ENCODE data around the gene CARD10.
"Not testable (repeated sequence)": the region's sequence is repeated elsewhere in the genome, so short reads cannot be mapped to it uniquely, and the experiment has no call there.

CARD10 gene

DNA sequence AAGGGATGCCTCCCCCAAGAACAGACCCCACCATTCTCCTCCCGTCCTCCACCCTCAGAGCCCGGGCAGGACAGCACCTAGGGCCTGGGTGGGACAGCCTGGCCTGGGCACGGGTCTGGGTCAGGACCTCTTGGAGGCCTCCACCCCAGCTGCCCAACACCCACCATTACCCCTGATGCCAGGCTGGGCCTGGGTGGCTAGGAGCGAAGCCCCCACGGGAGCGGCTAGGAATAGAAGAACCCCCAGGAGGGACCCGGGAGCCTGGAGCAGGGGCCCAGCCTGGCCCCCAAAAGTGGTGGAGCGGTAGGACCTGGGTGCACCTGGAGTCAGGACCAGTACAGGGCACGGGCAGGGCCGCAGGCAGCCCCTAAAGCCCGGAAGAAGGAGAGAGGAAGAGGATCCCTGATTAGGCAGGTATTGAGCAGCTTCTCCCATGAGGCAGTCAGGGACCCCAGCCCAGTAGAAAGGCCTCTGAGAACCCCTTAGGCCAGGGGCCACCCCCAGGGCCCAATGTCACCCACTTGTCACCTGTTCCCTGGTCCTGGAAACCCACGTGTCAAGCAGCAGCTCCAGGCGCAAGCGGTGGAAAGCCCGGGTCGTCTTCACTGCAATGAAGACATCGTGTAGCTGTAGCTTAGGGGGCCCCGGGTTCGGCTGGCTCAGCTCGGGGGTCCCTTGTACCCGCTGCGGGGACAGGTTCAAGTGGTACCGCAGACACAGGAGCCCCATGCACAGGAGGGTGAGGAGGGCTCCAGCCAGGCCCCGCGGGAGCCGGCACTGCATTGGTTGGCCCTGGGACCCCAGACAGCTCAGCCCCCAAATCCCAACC lies 33.6 kb downstream of the CARD10 start:
- no peak for FAIRE-seq

DNA sequence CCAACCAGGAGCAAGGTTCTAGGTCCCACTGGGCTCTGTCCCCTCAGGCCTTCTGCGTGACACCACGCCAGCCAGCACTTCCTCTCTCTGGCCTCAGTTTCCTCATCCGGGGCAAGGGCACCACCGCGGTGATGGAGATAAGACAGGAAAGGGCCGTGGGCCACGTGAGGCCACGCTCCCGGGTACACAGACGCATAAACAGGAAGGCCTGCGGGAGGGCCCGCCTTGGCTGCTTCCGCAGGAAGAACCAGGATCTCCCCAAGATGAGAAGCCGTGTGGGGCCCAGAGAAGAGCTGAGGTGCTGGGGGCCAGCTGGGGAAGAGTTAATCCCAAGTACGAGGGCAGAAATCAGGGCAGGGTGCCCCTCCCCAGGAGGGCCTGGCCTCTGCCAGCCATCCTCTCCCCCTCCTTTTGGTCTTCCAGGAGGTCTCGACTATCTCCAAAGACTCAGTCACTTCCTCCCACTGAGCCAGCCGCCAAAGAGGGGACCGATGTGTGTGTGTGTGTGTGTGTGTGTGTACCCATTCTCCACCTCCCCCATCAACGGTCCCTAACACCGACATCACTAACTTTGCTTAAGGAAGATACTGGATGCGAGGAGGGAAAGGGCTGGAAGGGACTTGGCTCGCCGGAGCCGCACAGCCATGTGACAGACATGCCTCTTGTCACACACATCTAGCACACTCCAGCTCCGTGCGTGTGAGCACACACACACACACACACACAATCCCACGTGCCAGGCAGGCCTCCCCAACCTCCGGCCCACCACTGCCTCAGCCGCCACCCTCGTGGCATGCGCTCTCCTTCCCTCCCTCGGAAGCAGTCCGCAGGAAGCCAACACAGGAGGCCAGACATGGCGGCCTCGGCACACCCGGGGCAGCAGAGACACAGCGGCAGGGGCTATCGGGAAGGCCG lies 34.5 kb downstream of the CARD10 start:
- no peak for FAIRE-seq

DNA sequence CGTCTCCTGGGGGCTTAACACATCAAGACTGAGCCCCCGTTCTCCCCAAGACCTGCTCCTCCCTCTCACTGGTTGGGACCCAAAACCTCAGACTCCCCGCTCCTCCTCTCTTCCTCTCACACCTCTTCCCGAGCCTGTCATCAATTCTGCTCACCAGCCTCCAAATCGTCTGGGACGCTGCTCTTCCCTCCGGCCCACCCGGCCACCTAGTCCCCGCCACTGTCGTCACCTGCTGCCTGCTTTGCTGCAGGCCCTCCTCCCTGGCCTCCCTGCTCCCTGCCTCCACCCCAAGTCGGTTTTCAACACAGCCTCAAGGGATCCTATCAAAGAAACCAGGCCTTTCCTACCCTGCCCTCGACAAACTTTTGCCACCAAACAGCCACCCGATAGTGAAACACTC lies 36.2 kb downstream of the CARD10 start:
- no peak for FAIRE-seq

DNA sequence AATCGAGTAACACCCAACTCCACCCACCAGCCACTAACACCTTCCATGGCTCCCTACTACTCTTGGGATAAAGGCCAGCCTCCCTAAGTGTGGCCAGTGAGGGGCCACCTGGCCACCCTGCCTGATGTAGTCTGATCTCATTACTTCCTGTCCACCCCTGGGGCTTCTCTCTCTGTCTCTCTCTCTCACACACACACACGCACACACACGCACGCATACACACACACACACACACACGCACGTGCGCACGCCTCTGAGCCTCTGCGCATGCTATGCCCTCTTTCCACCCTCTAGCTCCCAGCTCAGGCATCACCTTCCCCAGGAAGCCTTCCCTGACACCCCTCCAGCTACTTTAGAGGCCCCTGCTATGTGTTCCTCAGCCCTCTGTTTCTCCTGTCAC lies 37.0 kb downstream of the CARD10 start:
- no peak for FAIRE-seq

DNA sequence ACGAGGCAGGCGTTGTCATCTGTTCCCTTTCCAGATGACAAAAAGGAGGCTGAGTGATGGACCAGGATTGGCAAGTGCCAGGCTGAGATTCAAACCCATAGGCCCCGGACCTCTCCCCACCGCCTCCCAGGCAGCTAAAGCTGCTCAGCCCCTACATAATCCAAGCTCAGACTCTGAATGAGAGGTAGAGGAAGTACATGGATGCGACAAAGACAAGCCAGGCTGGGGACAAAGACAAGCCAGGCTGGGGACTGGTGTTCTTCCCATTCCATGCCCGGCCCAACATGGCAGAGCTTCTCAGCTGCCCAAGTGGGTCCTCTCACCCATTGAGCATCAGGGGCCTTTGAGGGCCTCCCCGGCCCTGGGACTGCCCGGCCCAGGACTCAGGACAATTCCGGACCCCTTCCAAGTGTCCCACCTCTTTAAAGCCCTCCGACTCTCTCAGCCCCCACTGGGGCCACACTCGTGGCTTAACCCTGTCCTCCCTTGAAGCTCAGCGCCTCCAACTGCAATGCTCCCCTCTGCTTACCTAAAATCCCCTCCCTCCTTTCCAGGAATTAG lies 37.8 kb downstream of the CARD10 start:
- no peak for FAIRE-seq

DNA sequence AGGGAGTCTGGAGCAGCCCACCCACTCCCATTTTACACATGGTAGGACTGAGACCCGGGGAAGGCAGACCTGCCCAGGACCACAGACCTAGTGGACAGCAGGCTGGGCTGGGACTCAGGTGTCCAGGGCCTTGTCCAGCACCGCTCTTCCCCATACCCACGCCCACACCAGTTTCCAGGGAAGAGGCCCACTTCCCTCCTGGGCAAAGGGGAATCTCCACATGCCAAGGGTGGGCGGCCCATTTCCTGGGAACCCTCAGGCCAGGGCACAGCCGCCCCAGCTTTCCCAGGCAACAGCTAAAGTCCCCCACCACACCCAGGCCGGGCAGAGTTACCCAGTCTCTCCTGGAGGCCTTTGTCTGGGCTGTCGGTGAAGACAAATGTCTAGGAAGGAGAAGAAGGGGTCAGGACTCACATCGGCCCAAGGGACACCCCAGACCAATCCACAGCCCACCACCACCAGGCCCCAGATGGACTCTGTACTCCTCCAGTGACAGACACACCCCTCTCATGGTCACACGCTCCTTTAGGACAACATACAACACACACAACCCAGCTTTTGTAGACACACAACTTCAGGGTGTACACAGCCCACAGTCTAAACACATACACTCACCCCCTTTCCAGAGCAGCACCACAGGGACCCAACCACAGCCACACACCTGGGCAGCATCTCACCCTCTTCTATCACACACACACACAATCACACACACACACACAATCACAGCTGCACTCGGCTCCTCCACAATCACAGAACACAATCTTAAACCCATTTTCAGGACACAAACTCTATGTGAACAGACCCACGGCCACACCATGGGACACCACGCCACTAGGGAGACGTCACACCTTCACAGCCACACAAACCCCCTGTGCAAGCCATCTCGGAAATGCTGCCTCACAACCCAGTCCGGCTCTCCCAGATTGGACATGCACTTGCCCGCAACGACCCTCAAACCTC lies 38.5 kb downstream of the CARD10 start:
- no peak for FAIRE-seq

DNA sequence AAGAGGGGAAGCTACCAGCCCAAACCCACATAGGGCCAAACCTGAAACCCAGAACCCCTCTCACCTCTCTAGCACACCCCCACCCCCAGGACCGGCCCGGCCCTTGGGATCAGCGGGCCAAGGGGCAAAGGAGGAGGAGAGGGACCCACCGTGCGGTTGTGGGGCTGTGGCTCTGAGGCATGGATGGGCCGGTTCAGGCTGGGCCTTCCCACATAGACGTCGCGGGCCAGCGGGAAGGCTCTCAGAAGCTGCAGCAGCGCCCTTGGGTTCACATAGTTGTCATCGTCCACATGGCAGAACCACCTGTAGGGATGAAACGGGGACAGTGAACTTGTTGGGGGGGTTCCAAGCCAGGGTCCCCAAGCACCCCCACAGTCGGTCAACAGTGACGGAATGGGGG lies 40.0 kb downstream of the CARD10 start:
- FAIRE-seq: no peak

DNA sequence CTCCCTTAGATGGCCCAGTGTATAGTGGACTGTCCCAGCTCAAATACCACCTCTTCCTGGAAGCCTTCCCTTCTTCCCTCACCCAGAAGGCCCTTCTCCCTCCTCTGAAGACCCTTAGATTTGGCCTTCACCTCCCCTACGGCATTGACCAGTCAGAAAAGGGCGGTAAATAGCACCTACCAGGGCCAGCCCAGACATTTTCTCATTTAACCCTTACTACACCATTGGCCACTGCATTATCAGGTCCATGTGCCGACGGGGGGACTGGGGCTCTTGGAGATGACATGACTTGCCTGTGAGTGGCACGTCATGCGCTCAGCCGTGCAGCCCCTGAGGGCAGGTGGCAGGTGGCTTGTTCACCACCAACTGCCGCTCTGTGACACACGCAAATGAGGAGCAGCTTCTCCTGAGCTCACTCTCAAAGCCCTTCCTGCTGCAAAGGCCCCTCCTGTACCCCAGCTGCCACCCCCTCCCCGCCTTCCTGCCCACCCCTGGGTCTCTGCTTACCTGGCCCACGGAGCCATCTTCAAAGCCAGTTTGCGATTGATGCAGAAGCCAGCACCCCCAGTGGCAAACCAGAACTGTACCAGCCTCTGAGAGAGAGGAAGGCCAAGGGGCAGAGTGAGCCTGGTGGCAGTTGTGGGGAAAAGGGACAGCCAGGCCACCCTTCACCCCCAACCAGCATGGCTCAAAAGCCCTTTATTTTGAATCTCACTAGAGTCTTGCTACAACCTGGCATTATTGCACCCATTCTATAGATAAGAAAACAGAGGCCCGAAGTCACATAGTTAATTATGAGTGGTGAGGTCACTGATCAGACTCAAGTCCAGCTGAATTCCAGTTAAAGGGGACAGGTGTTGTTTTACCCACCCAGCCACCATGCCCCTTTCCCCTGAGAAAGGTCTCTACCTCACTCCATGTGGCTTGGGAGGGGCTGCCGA lies 42.6 kb downstream of the CARD10 start:
- no peak for FAIRE-seq

DNA sequence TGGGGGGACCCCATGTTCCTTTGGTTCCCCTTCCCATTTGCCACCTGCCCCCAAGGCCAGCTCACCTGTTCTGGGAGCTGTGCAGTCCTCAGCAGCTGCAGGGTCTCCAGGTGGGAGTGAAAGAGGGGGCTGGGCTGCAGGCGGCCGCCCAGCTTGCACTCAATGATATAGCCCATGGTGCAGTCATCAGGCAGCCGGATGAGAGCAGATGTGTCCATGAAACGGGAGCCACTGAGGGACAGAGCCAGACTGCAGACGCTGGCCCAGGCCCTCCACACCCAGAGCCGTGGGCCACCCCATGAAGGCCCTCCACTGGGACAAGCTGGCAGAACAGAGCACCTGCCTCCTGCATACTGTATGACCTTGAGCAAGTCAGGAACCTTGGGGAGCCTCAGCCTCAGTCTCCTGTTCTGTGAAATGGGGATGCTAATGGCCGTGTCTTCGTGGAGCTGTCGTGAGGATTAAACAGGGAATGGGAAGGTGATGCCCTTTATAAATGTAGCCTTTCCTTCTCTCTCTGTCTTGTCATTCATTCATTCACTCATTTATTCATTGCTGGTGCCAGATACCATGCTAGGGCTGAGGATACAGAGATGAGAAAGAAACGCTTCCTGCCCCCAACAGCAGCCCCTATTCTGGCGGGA lies 44.6 kb downstream of the CARD10 start:
- no peak for FAIRE-seq

DNA sequence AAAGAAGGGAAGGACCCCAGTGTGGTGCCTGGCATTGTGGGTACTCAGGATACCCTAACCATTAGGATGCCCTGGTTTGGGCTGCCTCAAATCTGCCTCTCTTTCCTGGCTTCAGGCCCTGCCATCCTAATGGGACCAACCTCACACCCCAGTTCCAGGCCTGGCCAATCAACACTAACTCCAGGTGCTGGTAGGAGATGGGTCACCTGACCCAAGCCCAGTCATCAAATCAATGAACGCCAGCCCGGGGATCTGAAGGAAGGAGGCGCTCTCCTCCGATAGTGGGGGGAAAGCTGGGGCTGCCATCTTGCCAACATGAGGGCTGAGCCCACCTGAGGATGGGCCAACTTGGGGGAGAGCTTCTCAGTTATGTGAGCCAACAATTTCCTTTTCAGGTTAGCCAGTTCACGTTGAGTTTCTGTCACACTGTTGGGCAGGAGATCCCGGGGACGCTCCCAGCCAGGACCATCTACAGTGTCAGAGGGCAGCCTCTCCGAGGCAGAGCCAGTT lies 45.7 kb downstream of the CARD10 start:
- no peak for FAIRE-seq

DNA sequence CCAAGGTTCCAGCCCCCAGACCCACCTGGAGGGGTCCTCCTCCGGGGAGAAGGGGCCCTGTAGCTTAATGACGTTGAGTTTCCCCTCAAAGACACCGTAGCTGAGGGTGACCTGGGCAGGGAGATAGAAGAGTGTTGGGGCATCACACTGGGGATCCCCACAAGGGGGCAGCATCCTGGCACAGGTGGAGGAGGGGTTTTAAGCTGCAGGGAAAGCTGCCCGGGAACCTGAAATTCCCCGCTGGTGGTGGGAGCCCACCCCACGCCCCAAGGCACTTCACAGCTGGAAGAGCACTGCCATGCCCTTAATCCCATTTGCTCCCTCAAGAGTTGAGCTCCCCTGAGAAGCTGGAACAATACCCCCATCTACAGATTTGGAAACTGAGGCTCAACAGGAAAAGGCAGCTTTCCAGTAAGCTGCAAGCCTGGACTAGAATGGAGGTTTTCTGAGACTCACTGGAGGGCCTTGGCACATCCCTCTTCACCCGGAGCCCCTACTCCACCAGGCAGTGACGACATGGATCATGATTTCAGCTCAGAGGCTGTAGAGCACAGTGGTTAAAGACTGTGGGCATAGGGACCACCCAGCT lies 46.7 kb downstream of the CARD10 start:
- FAIRE-seq: no peak

DNA sequence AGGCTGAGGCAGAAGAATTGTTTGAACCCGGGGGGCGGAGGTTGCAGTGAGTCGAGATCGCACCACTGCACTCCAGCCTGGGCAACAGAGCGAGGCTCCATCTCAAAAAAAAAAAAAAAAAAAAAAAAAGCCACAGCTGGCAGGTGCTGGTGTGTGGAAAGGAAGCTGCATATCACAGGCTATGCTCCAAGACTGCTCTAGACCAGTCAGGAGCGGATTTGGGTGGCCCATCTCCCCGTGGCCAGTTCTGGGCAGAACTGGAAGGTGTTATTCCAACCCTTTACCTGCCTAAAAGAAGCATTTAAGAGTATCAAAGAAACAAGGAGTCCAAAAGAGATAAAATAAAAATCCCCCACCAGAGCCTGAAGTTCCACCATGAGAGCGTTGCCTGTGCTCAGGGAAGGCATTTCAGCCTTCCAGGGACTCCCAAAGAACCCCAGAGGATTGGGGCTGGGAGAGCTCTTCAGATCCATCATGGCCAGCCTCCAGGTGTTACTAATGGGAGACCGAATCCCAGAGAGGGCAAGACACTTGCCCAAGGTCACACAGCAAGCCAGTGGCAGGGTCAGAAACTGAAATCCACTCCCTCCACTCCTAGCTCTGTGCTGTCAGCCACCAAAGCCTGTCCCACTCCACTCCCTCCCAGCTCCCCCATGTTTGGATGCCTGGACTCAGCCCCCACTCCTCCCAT lies 47.3 kb downstream of the CARD10 start:
- no peak for FAIRE-seq

DNA sequence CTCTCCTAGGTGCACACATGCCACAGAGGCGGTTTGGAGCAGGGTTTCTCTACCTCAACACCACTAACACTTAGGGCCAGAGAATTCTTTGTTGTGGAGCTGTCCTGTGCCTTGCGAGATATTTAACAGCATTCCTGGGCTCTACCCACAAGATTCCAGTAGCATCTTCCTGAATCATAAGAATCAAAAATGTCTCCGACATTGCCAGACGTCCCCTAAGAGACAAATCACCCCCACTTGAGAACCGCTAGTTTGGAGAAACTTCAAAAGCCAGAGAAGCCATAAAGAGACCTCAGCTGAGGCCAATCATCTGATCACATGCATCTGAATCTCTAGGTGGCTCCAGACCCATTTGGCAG lies 49.1 kb downstream of the CARD10 start:
- FAIRE-seq: no peak

DNA sequence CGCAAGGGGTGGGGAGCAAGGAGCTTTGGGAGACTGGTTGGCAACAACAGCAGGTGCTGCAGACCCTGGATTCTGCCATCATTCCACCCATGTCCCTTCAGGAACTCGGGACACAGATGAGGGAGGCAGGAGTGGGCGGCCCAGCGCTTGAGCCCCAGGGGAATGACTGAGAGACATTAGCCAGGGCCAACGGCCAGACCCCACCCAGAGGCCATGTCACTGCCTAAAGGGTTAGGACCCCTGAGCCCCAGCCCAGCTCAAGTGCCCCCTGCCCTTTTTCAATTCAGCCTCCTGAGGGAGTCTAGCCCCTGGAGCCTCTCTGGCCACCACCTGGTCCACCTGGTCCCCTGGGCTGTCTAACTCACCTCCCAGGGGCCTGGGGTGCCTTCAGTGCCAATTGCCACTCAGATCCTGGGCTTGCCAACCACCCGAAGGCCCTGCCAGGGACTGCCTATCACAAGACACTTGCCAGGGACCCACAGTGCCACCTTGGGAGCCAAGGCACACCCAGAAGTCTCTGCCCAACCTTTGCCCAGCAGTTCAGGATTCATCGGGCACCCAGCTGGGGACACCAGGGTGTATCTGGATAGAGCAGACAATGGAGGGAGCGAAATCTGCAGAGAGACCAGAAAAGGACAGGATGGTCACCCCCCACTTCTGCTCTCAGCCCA lies 49.7 kb downstream of the CARD10 start:
- FAIRE-seq: no peak

DNA sequence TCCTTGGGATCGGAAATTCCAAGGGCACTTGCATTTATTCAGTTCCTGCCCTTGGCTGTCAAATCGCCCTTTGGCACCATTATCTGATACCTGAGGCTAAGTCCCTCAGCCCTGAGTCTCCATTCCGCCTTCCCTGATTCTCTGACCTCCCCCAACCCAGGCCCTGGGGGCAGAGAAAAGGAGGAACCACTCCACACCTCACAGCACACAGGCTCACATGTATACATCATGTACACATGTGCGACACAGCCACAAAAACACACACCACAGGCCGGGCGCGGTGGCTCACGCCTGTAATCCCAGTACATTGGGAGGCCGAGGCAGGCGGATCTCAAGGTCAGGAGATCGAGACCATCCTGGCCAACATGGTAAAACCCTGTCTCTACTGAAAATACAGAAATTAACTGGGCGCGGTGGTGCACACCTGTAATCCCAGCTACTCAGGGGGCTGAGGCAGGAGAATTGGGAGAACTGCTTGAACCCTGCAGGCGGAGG lies 51.0 kb downstream of the CARD10 start:
- FAIRE-seq: not testable (repeated sequence)

DNA sequence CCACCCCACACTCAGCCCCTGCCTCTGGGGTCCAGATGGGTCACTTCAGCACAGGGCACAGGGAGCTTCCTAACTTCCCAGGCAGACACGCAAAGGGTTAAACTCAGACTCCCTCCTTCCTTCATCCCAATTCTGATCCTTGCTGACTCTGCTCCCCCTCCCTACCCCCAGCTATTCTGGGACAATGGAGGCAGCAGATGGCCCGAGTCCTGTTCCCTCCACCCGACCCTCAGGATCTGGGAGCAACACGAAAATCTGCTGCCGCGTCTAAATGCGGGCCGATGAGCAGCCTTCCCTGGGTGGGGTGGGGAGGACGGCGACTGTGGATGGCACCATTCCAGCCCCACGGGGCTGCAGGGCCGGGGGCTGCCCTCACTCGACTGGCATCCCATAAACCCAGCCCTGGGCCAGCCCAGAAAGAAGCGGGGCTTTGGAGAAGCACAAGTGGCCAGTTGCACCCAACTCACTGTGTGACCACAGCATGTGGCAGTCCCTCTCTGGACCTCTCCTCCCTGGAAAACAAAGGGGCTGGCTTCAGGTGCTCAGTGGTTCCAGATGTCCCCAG lies 51.7 kb downstream of the CARD10 start:
- FAIRE-seq: no peak

DNA sequence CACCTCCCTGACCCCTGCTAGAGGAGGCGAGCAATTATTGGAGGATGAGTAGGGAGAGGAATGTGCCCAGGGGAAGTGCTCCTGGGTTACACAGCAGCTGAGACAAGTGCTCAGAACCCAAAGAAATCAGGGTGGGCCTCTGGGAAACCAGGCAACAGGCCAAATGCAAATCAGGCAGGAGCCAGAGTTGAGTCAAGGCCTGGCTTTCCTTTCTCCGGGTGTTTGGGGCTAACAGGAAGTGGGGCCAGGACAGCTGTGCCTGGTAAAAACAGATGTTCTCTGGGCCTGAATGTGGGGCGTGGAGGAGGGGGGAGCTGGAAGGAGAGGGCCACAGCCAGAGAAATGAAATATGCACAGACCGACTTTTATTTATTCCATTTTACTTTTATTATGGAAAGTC lies 55.0 kb downstream of the CARD10 start:
- no peak for FAIRE-seq

DNA sequence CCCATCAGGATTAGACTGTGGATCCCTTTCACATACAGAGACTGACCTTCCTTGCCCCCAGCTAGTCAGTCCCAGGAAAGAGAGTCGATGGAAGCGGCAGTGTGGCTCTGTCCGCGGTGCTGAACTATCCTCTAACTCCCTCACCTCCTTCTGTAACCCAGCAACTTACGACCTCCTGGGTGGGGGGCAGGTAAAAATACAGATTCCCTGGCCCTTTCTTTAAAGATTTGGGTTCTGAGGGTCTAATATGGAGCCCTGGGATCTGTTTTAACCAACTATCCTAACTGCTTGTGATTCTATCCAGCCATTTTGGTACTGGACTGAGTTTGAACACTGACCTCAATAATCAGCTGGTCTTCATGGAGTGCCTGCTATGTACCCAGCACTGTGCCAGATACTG lies 56.2 kb downstream of the CARD10 start:
- FAIRE-seq: no peak

Measured in colon (tissue), 2 donors.